Activated T-cell treated with anti-CD3 and anti-CD28 coated beads, Interleukin-2, amount 50 U/mL, for 4 hours (primary cell): ENCODE measurements around the gene PF4V1. TPM values are rescaled to one million over a fixed set of nuclear protein-coding genes. Genes with fewer than 3 reads are reported as not detected.

Experiments used
- ATAC-seq, 2 donors: fragments of 200-7000 bp; cut with Tn5 transposase; one replicate each; pipeline ENCODE4 v1.10.0; 2021
- DNase-seq: peaks from one replicate; pipeline ENCODE4 v3.0.0-alpha.2; 2020
- H3K27me3 Mint-ChIP-seq: one replicate; pipeline ENCODE4 v1.8.0; 2021; ENCODE audit warnings: low read depth, mixed read lengths
- H3K36me3 Mint-ChIP-seq: one replicate; pipeline ENCODE4 v1.8.0; 2022; ENCODE audit warnings: mixed read lengths; ENCODE audit not compliant: insufficient read depth
- H3K4me1 Mint-ChIP-seq: one replicate; pipeline ENCODE4 v1.8.0; 2021; ENCODE audit warnings: low read depth, mixed read lengths
- H3K4me3 Mint-ChIP-seq: one replicate; pipeline ENCODE4 v1.8.0; 2021; ENCODE audit warnings: mild to moderate bottlenecking, moderate library complexity, mixed read lengths
- H3K9me3 Mint-ChIP-seq: one replicate; pipeline ENCODE4 v1.8.0; 2021; ENCODE audit warnings: mixed read lengths
- total RNA-seq, 3 donors: library from RNA; stranded (reverse); gene quantifications; one replicate each; pipeline ENCODE4 v1.2.1, GENCODE V29; 2021

Gene PF4V1
- total RNA-seq, 3 donors from 2014 or later, result not detected

- H3K9me3 Mint-ChIP-seq, result no peaks in the 10 kb centered on the region
- H3K27me3 Mint-ChIP-seq, result peaks cover 2% of the 10 kb centered on the region
- no peak within 1 kb of the TSS for H3K4me3 Mint-ChIP-seq
- no peaks in the 10 kb centered on the region for H3K4me1 Mint-ChIP-seq
- DNase-seq, result no peak
- no peak for ATAC-seq
- no peaks in the 10 kb centered on the region for H3K36me3 Mint-ChIP-seq
Observed at GRCh38 chr4:73836373-73837279, 16.5 kb upstream of the PF4V1 start, which contains the start of gene CXCL6. Gene CXCL6, plus strand, starts transcription at chr4:73836678. Its CDS starts 73 bp downstream, at chr4:73836751.

GRCh38 chr4:73839071-73839470, 14.0 kb upstream of the PF4V1 start:
- Mint-ChIP-seq H3K9me3 (no peaks in the 10 kb centered on the region), H3K27me3 (peaks cover 2% of the 10 kb centered on the region), H3K4me3 (no peak overlapping the region), H3K36me3 (no peaks in the 10 kb centered on the region), H3K4me1 (no peaks in the 10 kb centered on the region)
- DNase-seq (no peak), ATAC-seq (no peak)

DNA sequence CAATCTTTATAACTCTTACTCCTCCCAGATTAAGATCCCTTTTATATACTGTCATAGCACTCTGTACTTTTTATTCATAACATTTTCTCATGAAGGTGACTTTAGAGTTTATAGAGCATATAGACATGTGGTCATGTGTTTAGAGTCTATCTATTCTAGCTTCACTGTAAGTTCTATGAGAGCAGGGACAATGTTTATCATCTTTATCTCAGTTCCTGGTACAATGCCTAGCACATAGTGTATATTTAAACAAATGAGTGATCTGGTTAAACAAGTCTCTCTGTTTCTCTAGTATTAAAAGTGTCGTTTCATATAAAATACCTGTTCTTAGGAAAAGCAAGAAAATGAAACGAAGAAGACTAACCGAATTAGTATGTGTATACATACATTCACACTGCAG, 13.4 kb upstream of the PF4V1 start:
- H3K27me3 Mint-ChIP-seq, result peaks cover 2% of the 10 kb centered on the region
- no peak for ATAC-seq

GRCh38 chr4:73841243-73841925, 11.7 kb upstream of the PF4V1 start:
- no peak overlapping the region for H3K4me3 Mint-ChIP-seq
- H3K9me3 Mint-ChIP-seq, result no peaks in the 10 kb centered on the region
- no peaks in the 10 kb centered on the region for H3K36me3 Mint-ChIP-seq
- no peaks in the 10 kb centered on the region for H3K4me1 Mint-ChIP-seq
- DNase-seq (no peak), ATAC-seq (no peak)
- H3K27me3 Mint-ChIP-seq, result peaks cover 2% of the 10 kb centered on the region

More for the DNA sequence above, 13.4 kb upstream of the PF4V1 start:
- H3K9me3 Mint-ChIP-seq, result no peaks in the 10 kb centered on the region
- no peak for DNase-seq
- no peaks in the 10 kb centered on the region for H3K36me3 Mint-ChIP-seq
- H3K4me1 Mint-ChIP-seq, result no peaks in the 10 kb centered on the region
- no peak overlapping the region for H3K4me3 Mint-ChIP-seq

- H3K27me3 Mint-ChIP-seq, result no peaks in the 10 kb centered on the region
- DNase-seq, result no peak
- no peak for ATAC-seq
Observed at GRCh38 chr4:73842696-73843095, 10.4 kb upstream of the PF4V1 start.

GRCh38 chr4:73843369-73843768, 9.7 kb upstream of the PF4V1 start:
- Mint-ChIP-seq H3K9me3 (no peaks in the 10 kb centered on the region), H3K27me3 (no peaks in the 10 kb centered on the region), H3K4me3 (no peak overlapping the region), H3K4me1 (no peaks in the 10 kb centered on the region), H3K36me3 (no peaks in the 10 kb centered on the region)
- ATAC-seq (no peak), DNase-seq (no peak)

More at GRCh38 chr4:73842696-73843095, 10.4 kb upstream of the PF4V1 start:
- no peaks in the 10 kb centered on the region for H3K4me1 Mint-ChIP-seq
- no peaks in the 10 kb centered on the region for H3K36me3 Mint-ChIP-seq
- no peak overlapping the region for H3K4me3 Mint-ChIP-seq
- H3K9me3 Mint-ChIP-seq, result no peaks in the 10 kb centered on the region

DNA sequence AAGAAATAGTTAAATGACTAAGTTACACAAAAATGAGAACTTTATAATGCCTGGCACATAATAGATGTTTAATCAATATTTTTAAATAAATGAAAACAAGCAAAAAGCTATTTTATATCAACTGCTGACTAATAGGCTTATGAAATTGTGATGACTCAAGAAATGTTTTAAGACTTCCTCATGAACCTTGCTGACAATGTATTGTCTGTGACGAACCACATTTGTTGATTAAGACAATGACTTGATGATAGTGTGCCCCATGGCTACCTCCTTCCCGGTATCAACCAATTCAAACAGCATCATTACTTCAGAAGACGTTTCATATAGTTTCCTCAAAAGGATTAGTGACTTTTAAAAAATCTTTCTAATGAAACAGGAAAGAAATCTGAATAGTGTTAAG, 8.8 kb upstream of the PF4V1 start:
- H3K4me1 Mint-ChIP-seq, result no peaks in the 10 kb centered on the region
- H3K36me3 Mint-ChIP-seq, result no peaks in the 10 kb centered on the region
- no peak overlapping the region for H3K4me3 Mint-ChIP-seq
- no peaks in the 10 kb centered on the region for H3K9me3 Mint-ChIP-seq
- DNase-seq (no peak), ATAC-seq (no peak)
- H3K27me3 Mint-ChIP-seq, result no peaks in the 10 kb centered on the region

DNA sequence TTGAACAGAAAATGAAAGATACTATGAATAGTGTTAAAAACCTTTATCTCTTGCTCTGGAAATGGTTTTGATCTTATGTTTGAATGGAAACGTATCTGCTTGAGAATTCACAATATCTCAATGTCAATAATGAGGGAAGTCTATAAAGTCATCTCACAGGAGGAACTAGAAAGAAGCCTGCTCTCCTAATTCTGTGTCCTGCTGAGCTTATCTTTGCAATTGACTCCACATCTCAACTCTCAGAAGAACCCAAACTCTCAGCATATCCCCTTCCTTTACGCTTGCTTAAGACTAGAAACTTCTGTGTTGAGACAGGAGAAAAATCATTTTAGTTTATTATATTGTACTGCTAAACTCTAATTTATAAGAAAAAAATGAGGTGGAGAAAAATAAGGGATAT, 8.3 kb upstream of the PF4V1 start:
- no peaks in the 10 kb centered on the region for H3K36me3 Mint-ChIP-seq
- H3K4me3 Mint-ChIP-seq, result no peak overlapping the region
- ATAC-seq (no peak), DNase-seq (no peak)
- no peaks in the 10 kb centered on the region for H3K4me1 Mint-ChIP-seq
- H3K27me3 Mint-ChIP-seq, result no peaks in the 10 kb centered on the region
- H3K9me3 Mint-ChIP-seq, result no peaks in the 10 kb centered on the region

DNA sequence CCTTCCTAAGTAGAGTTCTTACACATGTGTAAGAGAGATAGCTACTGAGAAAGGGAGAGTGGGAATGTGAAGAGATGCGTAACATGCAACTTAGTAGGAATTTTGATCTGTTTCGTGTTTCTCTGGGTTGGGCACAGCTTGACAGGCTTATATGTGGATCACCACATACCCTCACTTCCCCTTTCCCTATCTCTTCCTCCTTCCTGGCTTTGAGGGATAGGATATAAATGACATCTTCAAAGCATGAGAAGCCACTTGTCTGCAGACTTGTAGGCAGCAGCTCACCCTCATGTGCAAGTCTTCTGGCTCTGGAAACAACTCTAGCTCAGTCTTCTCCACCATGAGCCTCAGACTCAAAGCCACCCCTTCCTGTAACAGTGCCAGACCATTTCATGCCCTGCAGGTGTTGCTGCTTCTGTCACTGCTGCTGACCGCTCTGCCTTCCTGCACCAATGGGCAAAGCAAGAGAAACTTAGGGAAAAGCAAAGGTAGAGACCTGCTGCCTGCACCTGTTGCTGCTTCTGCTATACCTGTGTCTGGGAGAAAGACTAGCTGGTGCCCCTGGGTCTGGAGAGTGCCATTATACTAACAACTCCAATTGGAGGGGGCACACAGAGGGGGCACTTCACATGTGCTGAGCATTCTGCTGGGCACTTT, 5.4 kb upstream of the PF4V1 start:
- H3K27me3 Mint-ChIP-seq, result no peaks in the 10 kb centered on the region
- no peaks in the 10 kb centered on the region for H3K9me3 Mint-ChIP-seq
- DNase-seq (no peak), ATAC-seq (no peak)
- H3K4me1 Mint-ChIP-seq, result no peaks in the 10 kb centered on the region
- H3K4me3 Mint-ChIP-seq, result no peak overlapping the region
- no peaks in the 10 kb centered on the region for H3K36me3 Mint-ChIP-seq

- DNase-seq (no peak), ATAC-seq (no peak)
- Mint-ChIP-seq H3K36me3 (no peaks in the 10 kb centered on the region), H3K4me1 (no peaks in the 10 kb centered on the region), H3K9me3 (no peaks in the 10 kb centered on the region), H3K4me3 (no peak overlapping the region), H3K27me3 (no peaks in the 10 kb centered on the region)
Observed at GRCh38 chr4:73848183-73848777, 4.8 kb upstream of the PF4V1 start.

DNA sequence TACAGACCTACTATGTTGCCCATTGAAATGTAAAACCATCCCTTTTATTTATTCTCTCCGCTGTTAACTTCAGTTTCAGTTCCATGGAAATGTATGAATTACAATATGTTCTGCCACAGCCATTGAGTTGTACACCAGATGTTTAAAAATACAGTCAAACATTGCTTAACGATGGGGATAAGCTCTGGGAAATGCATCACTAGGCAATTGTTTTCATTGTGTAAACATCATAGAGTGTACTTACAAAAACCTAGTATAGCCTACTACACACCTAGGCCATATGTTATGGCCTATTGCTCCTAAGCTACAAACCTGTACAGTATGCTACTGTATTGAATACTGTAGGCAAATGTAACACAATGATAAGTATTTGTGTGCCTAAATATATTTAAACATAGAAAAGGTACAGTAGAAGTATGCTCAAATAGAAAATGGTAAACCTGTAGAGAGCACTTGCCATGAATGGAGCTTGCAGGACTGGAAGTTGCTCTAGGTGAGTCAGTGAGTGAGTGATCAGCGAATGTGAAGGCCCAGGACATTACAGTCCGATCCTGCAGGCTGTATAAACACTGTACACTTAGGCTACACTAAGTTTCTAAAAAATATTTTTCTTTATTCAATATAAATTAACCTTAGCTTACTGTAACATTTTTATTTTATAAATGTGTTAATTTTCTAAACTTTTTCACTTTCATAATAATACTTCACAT, 2.7 kb upstream of the PF4V1 start:
- no peak for DNase-seq
- Mint-ChIP-seq H3K27me3 (no peaks in the 10 kb centered on the region), H3K36me3 (no peaks in the 10 kb centered on the region)

GRCh38 chr4:73851293-73851692, 1.8 kb upstream of the PF4V1 start:
- no peak overlapping the region for H3K4me3 Mint-ChIP-seq
- no peak for DNase-seq
- no peaks in the 10 kb centered on the region for H3K36me3 Mint-ChIP-seq
- no peaks in the 10 kb centered on the region for H3K9me3 Mint-ChIP-seq
- no peaks in the 10 kb centered on the region for H3K4me1 Mint-ChIP-seq
- ATAC-seq, result no peak
- H3K27me3 Mint-ChIP-seq, result no peaks in the 10 kb centered on the region

More for the DNA sequence above, 2.7 kb upstream of the PF4V1 start:
- Mint-ChIP-seq H3K4me3 (no peak overlapping the region), H3K9me3 (no peaks in the 10 kb centered on the region), H3K4me1 (no peaks in the 10 kb centered on the region)
- no peak for ATAC-seq

DNA sequence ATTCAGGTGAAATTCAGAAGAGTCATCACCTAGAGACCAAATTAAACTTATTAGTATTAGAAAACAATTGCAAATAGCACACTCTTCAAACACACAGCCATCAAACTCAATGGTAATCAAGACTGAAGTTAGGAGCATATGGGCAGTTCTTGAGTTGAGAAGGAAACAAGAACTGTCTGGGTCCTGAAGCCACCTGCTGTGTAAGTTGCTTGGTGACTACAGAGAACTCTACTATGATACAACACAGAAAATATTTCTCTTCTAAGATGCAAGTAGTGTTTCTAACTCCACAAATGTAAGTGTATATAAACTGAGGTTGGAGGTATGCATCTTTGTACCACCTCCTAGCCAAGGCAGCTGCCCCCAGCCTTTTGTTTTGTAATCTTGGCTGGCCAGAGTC, 325 bp upstream of the PF4V1 start:
- H3K4me3 Mint-ChIP-seq, result no peak overlapping the region
- no peaks in the 10 kb centered on the region for H3K36me3 Mint-ChIP-seq
- DNase-seq (no peak), ATAC-seq (no peak)
- no peaks in the 10 kb centered on the region for H3K4me1 Mint-ChIP-seq
- H3K9me3 Mint-ChIP-seq, result no peaks in the 10 kb centered on the region
- H3K27me3 Mint-ChIP-seq, result no peaks in the 10 kb centered on the region
